ENCODE data around the gene PLA1A. TPM values are rescaled to one million over a fixed set of nuclear protein-coding genes. Genes with fewer than 3 reads are reported as not detected.

PLA1A gene
- total RNA-seq, 2 experiments from 2014 or later: not detected

DNA sequence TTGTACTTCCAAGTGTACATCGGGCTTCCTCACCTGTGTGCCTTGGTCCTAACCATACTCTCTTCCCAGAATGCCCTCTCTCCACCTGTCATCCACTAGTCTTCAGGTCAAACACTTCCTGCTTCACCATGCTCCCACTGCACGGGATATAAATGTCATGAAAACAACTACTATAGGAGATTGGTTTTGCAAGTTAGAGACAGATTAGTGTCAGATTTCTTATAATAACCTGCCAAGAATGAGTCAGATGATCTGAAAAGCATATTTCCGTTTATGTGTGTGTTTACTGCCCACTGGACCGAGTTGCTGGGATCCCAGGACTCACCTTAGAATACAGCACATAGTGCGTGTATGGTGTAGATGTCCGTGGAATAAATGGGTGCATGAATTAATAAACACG, 21.4 kb downstream of the PLA1A start:
- no peaks in the 10 kb centered on the region for H3K4me1 Mint-ChIP-seq (ENCODE audit: low read depth)
- intact Hi-C loops (cut with DNase I, micrococcal nuclease): no loop called here
- no peak for ATAC-seq (ENCODE audit: poor library complexity)
- Histone ChIP-seq H3K27me3 (ENCODE audit: control insufficient read depth in 1 of 2, insufficient read depth in 2 of 2, low read length in 2 of 2) (no peaks in the 10 kb centered on the region), H3K4me3 (ENCODE audit: low read length) (no peak overlapping the region), H3K4me1 (ENCODE audit: insufficient read depth, low read length) (no peaks in the 10 kb centered on the region), H3K9me3 (ENCODE audit: control insufficient read depth in 1 of 2, insufficient read depth in 1 of 2, low read length in 2 of 2) (no peaks in the 10 kb centered on the region), H3K27ac (ENCODE audit: low read depth in 1 of 2, low read length in 2 of 2) (no peak overlapping the region), H3K36me3 (ENCODE audit: insufficient read depth, low read length) (no peaks in the 10 kb centered on the region)
- ChIA-PET CTCF (no interaction called here), POLR2A (no interaction called here)
- H3K9me3 Mint-ChIP-seq: no peaks in the 10 kb centered on the region
- TF ChIP-seq, protein P1, sequence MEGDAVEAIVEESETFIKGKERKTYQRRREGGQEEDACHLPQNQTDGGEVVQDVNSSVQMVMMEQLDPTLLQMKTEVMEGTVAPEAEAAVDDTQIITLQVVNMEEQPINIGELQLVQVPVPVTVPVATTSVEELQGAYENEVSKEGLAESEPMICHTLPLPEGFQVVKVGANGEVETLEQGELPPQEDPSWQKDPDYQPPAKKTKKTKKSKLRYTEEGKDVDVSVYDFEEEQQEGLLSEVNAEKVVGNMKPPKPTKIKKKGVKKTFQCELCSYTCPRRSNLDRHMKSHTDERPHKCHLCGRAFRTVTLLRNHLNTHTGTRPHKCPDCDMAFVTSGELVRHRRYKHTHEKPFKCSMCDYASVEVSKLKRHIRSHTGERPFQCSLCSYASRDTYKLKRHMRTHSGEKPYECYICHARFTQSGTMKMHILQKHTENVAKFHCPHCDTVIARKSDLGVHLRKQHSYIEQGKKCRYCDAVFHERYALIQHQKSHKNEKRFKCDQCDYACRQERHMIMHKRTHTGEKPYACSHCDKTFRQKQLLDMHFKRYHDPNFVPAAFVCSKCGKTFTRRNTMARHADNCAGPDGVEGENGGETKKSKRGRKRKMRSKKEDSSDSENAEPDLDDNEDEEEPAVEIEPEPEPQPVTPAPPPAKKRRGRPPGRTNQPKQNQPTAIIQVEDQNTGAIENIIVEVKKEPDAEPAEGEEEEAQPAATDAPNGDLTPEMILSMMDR (IDR thresholded peaks at IDR 0.05): no peak
- H3K4me3 Mint-ChIP-seq: no peak overlapping the region
- H3K27ac Mint-ChIP-seq: no peak overlapping the region
- no peak for DNase-seq
- peaks cover 7% of the 10 kb centered on the region for H3K27me3 Mint-ChIP-seq
- H3K36me3 Mint-ChIP-seq (ENCODE audit: low read depth): no peaks in the 10 kb centered on the region

DNA sequence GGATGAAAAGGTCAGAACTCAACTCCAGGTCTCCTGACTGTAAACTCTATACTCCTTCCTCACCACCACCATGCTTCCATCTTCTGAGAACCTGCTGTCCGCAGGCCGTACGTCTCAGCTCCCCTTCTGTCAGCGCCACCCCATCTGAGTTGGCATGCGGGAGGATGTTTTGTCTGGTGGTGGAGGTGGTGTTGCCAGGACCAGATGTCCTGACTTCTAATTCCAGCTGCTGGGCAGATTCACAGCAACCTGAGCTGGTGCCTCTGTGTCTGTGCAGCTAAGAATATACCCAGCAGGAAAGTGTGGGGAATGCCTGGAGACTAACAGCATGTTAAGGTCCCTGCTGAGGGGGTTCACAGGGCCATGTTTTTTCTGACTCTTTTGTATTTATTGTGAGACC, 23.2 kb downstream of the PLA1A start:
- TF ChIP-seq, protein P1 (IDR thresholded peaks at IDR 0.05): no peak
- ATAC-seq (ENCODE audit: poor library complexity) (no peak), DNase-seq (no peak)
- ChIA-PET CTCF (no interaction called here), POLR2A (no interaction called here)
- Mint-ChIP-seq H3K27ac (no peak overlapping the region), H3K4me1 (ENCODE audit: low read depth) (no peaks in the 10 kb centered on the region), H3K27me3 (peaks cover 12% of the 10 kb centered on the region), H3K4me3 (no peak overlapping the region), H3K9me3 (no peaks in the 10 kb centered on the region), H3K36me3 (ENCODE audit: low read depth) (no peaks in the 10 kb centered on the region)
- H3K9me3 ChIP-seq (ENCODE audit: control insufficient read depth in 1 of 2, insufficient read depth in 1 of 2, low read length in 2 of 2): no peaks in the 10 kb centered on the region
- H3K36me3 ChIP-seq (ENCODE audit: insufficient read depth, low read length): no peaks in the 10 kb centered on the region
- H3K4me1 ChIP-seq (ENCODE audit: insufficient read depth, low read length): peaks cover under 1% of the 10 kb centered on the region
- no peaks in the 10 kb centered on the region for H3K27me3 ChIP-seq (ENCODE audit: control insufficient read depth in 1 of 2, insufficient read depth in 2 of 2, low read length in 2 of 2)
- H3K27ac ChIP-seq (ENCODE audit: low read depth in 1 of 2, low read length in 2 of 2): no peak overlapping the region
- H3K4me3 ChIP-seq (ENCODE audit: low read length): no peak overlapping the region
- intact Hi-C loops (cut with DNase I, micrococcal nuclease): no loop called here

DNA sequence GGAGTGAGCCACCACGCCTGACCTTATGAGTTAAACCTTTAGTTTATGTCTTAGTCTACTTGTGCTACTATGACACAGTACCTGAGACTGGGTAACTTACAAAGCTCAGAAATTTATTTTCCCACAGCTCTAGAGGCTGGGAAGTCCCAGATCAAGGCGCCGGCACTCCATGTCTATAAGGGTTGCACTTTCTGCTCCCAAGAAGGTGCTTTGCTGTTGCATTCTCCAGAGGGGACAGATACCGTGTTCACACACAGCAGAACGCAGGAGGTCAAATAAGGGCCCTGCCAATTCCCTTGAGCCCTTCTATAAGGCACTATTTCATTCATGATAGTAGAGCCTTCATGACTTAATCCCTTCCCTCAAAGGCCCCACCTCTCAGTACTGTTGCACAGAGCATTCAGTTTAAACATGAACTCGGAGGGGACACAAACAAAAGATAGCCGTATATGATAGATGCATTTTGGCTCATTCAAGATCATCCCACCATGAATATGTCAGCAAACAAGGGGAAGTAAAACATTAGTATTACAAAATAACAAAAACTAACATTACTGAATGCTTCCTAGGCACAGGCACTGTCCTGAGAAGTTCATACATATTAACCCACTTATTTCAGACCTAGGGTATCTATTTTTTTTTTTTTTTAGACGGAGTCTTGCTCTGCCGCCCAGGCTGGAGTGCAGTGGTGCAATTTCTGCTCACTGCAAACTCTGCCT, 26.5 kb downstream of the PLA1A start:
- POLR2A ChIA-PET: no interaction called here

More for the DNA sequence above, 26.5 kb downstream of the PLA1A start:
- H3K36me3 Mint-ChIP-seq (ENCODE audit: low read depth): no peaks in the 10 kb centered on the region
- CTCF ChIA-PET: no interaction called here
- H3K9me3 ChIP-seq (ENCODE audit: control insufficient read depth in 1 of 2, insufficient read depth in 1 of 2, low read length in 2 of 2): peaks cover 0 to 3% of the 10 kb centered on the region in 2 experiments
- ATAC-seq (ENCODE audit: poor library complexity): no peak
- no peaks in the 10 kb centered on the region for H3K9me3 Mint-ChIP-seq
- TF ChIP-seq, protein P1 (IDR thresholded peaks at IDR 0.05): no peak
- DNase-seq: no peak
- intact Hi-C loops (cut with DNase I, micrococcal nuclease): no loop called here
- peaks cover 24% of the 10 kb centered on the region for H3K27me3 Mint-ChIP-seq
- peaks cover 31% of the 10 kb centered on the region for H3K4me1 ChIP-seq (ENCODE audit: insufficient read depth, low read length)
- no peak overlapping the region for H3K27ac Mint-ChIP-seq
- H3K27ac ChIP-seq (ENCODE audit: low read depth in 1 of 2, low read length in 2 of 2): no peak overlapping the region
- no peaks in the 10 kb centered on the region for H3K36me3 ChIP-seq (ENCODE audit: insufficient read depth, low read length)
- H3K4me3 Mint-ChIP-seq: no peak overlapping the region
- no peaks in the 10 kb centered on the region for H3K4me1 Mint-ChIP-seq (ENCODE audit: low read depth)
- H3K4me3 ChIP-seq (ENCODE audit: low read length): no peak overlapping the region
- H3K27me3 ChIP-seq (ENCODE audit: control insufficient read depth in 1 of 2, insufficient read depth in 2 of 2, low read length in 2 of 2): no peaks in the 10 kb centered on the region
